HepG2 (cell line): ENCODE results near the gene FRAS1. TPM values are rescaled to one million over a fixed set of nuclear protein-coding genes. Genes with fewer than 3 reads are reported as not detected.

Experiments used
- ATAC-seq: fragments of 200-7000 bp; cut with Tn5 transposase; 3 replicates; pipeline ENCODE4 v1.9.1; 2020; ENCODE audit warnings: mild to moderate bottlenecking, moderate library complexity
- BruUV-seq: library from RNA; stranded (reverse); fragments of 400-500 nt; replicated peaks from 2 replicates; lab custom pipeline; 2021; lab: Mats Ljungman, UMichigan
- CTCF ChIA-PET: fragments of 300-600 bp; formaldehyde crosslinking; extraction: SDS; loops from one replicate; lab custom pipeline; 2021; ENCODE audit warnings: low total read pairs, inconsistent platforms, low intra/inter-chr PET ratio; lab: Yijun Ruan, JAX
- POLR2A ChIA-PET: fragments of 350-600 bp; sonication (Branson Sonifier 250); formaldehyde crosslinking; loops from one replicate; lab custom pipeline; 2020; ENCODE audit warnings: antibody characterized with exemption, inconsistent platforms; lab: Yijun Ruan, JAX
- DNase-seq: peaks from one replicate; pipeline ENCODE4 v3.0.0-alpha.2; 2015; ENCODE audit warnings: low spot score
- FAIRE-seq: peaks from 3 replicates; lab custom pipeline; 2011; peaks lifted over from hg19 to GRCh38; lab: Jason Lieb, UNC
- H2AFZ ChIP-seq: one replicate; pipeline ENCODE4 v1.6.1; 2011; ENCODE audit warnings: low read length, inconsistent platforms
- H3K27ac ChIP-seq: fragments of 300-600 bp; 3 replicates; pipeline ENCODE4 v1.8.0; 2011; ENCODE audit warnings: mixed run types, mild to moderate bottlenecking, mixed read lengths, low read length, inconsistent platforms; ENCODE audit not compliant: insufficient read depth; ENCODE audit errors: extremely low read length
- H3K27me3 ChIP-seq, 2 experiments: fragments of 200-600 bp in 1 of 2; 2 replicates in 1 of 2; 3 replicates in 1 of 2; pipeline versions ENCODE4 v1.6.0 to v1.8.0; 2011; ENCODE audit warnings: low read length in 2 of 2, mild to moderate bottlenecking in 2 of 2, moderate library complexity in 2 of 2, inconsistent platforms in 1 of 2; ENCODE audit not compliant: insufficient read depth in 2 of 2, control insufficient read depth in 1 of 2
- H3K36me3 ChIP-seq, 2 experiments: fragments of 200-600 bp in 1 of 2; replicated peaks in 1 of 2; 2 replicates in 1 of 2; 3 replicates in 1 of 2; pipeline versions ENCODE4 v1.5.1 to v1.8.0; 2011; ENCODE audit warnings: low read length in 2 of 2, inconsistent platforms in 1 of 2; ENCODE audit not compliant: insufficient read depth in 2 of 2, control insufficient read depth in 1 of 2
- H3K4me1 ChIP-seq: 2 replicates; pipeline ENCODE4 v1.5.1; 2012; ENCODE audit warnings: low read length, inconsistent platforms; ENCODE audit not compliant: insufficient read depth
- H3K4me2 ChIP-seq: 2 replicates; pipeline ENCODE4 v1.6.0; 2011; ENCODE audit warnings: low read depth, low read length, inconsistent platforms
- H3K4me3 ChIP-seq, 3 experiments: fragments of 200-600 bp in 1 of 3; sonication (generic), shearing (Covaris generic) in 1 of 3; replicated peaks in 1 of 3; 2 replicates each; pipeline ENCODE4 v1.5.1; 2011 to 2016; ENCODE audit warnings: low read length in 3 of 3, inconsistent platforms in 2 of 3, low read depth in 2 of 3, mild to moderate bottlenecking in 2 of 3, control low read depth in 1 of 3, mixed read lengths in 1 of 3; ENCODE audit not compliant: insufficient read depth in 1 of 3
- H3K79me2 ChIP-seq: one replicate; pipeline ENCODE4 v1.6.1; 2011; ENCODE audit warnings: low read length, inconsistent platforms; ENCODE audit not compliant: insufficient read depth
- H3K9ac ChIP-seq: 2 replicates; pipeline ENCODE4 v1.6.0; 2011; ENCODE audit warnings: mild to moderate bottlenecking, low read depth, low read length, inconsistent platforms; ENCODE audit not compliant: insufficient read depth
- H3K9me3 ChIP-seq: 2 replicates; pipeline ENCODE4 v1.5.1; 2012; ENCODE audit warnings: mild to moderate bottlenecking, low read length
- H4K20me1 ChIP-seq: 2 replicates; pipeline ENCODE4 v1.6.0; 2011; ENCODE audit warnings: inconsistent platforms, mild to moderate bottlenecking, low read length, moderate library complexity; ENCODE audit not compliant: insufficient read depth
- NCOA2 ChIP-seq: sonication (generic); formaldehyde crosslinking; IDR thresholded peaks from 2 replicates; pipeline ENCODE4 v1.8.0; 2022; ENCODE audit warnings: inconsistent platforms
- NR2F2 ChIP-seq: IDR thresholded peaks from 2 replicates; pipeline ENCODE4 v1.6.1; 2012; ENCODE audit warnings: low read depth, inconsistent platforms, borderline replicate concordance
- PHB2 ChIP-seq: fragments of 450-650 bp; IDR thresholded peaks from 2 replicates; pipeline ENCODE4 v1.6.1; 2018; ENCODE audit not compliant: partially characterized antibody
- RFX3 ChIP-seq: IDR thresholded peaks from 2 replicates; pipeline ENCODE4 v1.6.1; 2016; ENCODE audit warnings: missing biosample characterization, missing genetic modification reagents
- SMARCC2 ChIP-seq: fragments of 450-650 bp; IDR thresholded peaks from 2 replicates; pipeline ENCODE4 v1.6.1; 2017; ENCODE audit warnings: antibody characterized with exemption, mild to moderate bottlenecking
- THAP11 ChIP-seq: IDR thresholded peaks from 2 replicates; pipeline ENCODE4 v1.6.1; 2016; ENCODE audit warnings: missing biosample characterization, missing genetic modification reagents
- U2AF1 ChIP-seq: fragments of 200-400 bp; formaldehyde crosslinking; optimal IDR thresholded peaks from 2 replicates; pipeline ENCODE3; 2017; ENCODE audit warnings: mild to moderate bottlenecking, low read depth, low read length
- ZBTB10 ChIP-seq: sonication (generic); formaldehyde crosslinking; IDR thresholded peaks from 2 replicates; pipeline ENCODE4 v1.4.0; 2020; ENCODE audit warnings: missing genetic modification reagents, borderline replicate concordance
- ZBTB38 ChIP-seq: sonication (generic); formaldehyde crosslinking; IDR thresholded peaks from 2 replicates; pipeline ENCODE4 v1.5.1; 2020; ENCODE audit warnings: mild to moderate bottlenecking, missing genetic modification reagents
- ZMYM4 ChIP-seq: sonication (generic); formaldehyde crosslinking; IDR thresholded peaks from 2 replicates; pipeline ENCODE4 v1.8.1; 2023; ENCODE audit warnings: mild to moderate bottlenecking, missing genetic modification reagents
- ZNF468 ChIP-seq: sonication (generic); formaldehyde crosslinking; IDR thresholded peaks from 2 replicates; pipeline ENCODE4 v1.8.0; 2022; ENCODE audit warnings: mild to moderate bottlenecking, moderate library complexity, missing genetic modification reagents
- ZNF605 ChIP-seq: sonication (generic); formaldehyde crosslinking; IDR thresholded peaks from 2 replicates; pipeline ENCODE4 v1.8.0; 2022; ENCODE audit warnings: mild to moderate bottlenecking, missing genetic modification reagents
- ZNF672 ChIP-seq: sonication (generic); formaldehyde crosslinking; IDR thresholded peaks from 2 replicates; pipeline ENCODE4 v1.8.1; 2022; ENCODE audit warnings: missing genetic modification reagents
- WGBS: methylation state at CpG from one replicate; pipeline ENCODE4 v1.1.6; 2017; ENCODE audit warnings: low lambda C conversion rate; 5-methylcytosine and 5-hydroxymethylcytosine counted together
- in situ Hi-C: cut with HindIII; loops from 2 replicates; pipeline ENCODE4 v1.10.0; 2017; ENCODE audit warnings: low pct_unique_long_range_greater_than_20kb; ENCODE audit not compliant: extremely low pct_ligation_motif_present
- intact Hi-C: fragments of 100-400 bp; cut with micrococcal nuclease; formaldehyde crosslinking; loops from one replicate; pipeline ENCODE4 v1.10.0; 2022; ENCODE audit not compliant: unreplicated experiment
- polyA plus RNA-seq, 8 experiments: library from polyadenylated mRNA; depleted of rRNA in 3 of 8; stranded (reverse) in 7 of 8; unstranded in 1 of 8; fragments of >200 nt; fragmentation: Illumina TruSeq in 4 of 8; extraction: Trizol in 4 of 8; gene quantifications; 2 replicates each; pipeline versions ENCODE4 v1.2.1 to v1.2.3, GENCODE V29; 2011 to 2016; ENCODE audit warnings: low read depth in 4 of 8, missing spikeins in 1 of 8, mixed read lengths in 1 of 8; ENCODE audit not compliant: insufficient read depth in 1 of 8
- total RNA-seq, 5 experiments: library from RNA; depleted of rRNA; stranded (reverse); fragments of >200 nt; fragmentation: Illumina TruSeq; extraction: Trizol; gene quantifications; 2 replicates each; pipeline ENCODE4 v1.2.3, GENCODE V29; 2016; ENCODE audit warnings: low read depth in 1 of 5
- TF ChIP-seq, protein P1 (sequence below): IDR thresholded peaks from 2 replicates; pipeline ENCODE4 v1.6.1; 2016; ENCODE audit warnings: low read depth, control low read depth

Gene FRAS1
- total and polyA plus RNA-seq, 2 of the 13 experiments (the other 11 are each of a cell fraction or from before 2014, with no cell fraction given), result 22.5 to 31.6 TPM

DNA sequence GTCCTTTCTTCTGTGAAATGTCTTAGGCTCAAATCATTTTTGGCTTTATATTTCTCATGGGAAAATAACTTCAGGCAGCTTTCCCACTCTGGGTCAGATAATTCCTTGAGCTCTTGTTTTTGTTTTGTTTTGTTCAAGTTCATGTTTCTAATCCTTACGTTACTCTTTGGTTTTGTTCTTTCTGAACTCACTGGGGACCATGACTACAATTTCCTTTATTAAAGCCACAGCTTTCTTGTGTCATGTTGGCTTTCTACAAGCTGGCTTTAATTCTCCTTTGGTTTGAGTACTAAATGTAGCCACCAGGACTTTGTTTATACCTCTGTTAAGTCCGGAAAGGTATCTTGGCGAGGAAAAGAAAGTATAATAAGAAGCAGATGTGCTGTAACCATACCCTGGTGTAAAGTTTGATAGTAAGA lies 463.7 kb downstream of the FRAS1 start:
- Histone ChIP-seq H3K36me3 (peaks cover 19 to 61% of the 10 kb centered on the region in 2 experiments), H3K27ac (no peak overlapping the region), H3K4me3 (no peak overlapping the region), H3K9me3 (no peaks in the 10 kb centered on the region), H2AFZ (no peak overlapping the region), H3K27me3 (no peaks in the 10 kb centered on the region), H3K4me2 (no peak overlapping the region), H3K4me1 (no peaks in the 10 kb centered on the region), H3K9ac (no peak overlapping the region), H4K20me1 (no peaks in the 10 kb centered on the region), H3K79me2 (no peaks in the 10 kb centered on the region)
- ATAC-seq (no peak), DNase-seq (no peak), FAIRE-seq (no peak)
- TF ChIP-seq NR2F2 (no peak), RFX3 (CRISPR knock-in tag) (no peak), ZNF605 (CRISPR knock-in tag) (no peak), ZNF672 (no peak), PHB2 (no peak)
- TF ChIP-seq, protein P1, sequence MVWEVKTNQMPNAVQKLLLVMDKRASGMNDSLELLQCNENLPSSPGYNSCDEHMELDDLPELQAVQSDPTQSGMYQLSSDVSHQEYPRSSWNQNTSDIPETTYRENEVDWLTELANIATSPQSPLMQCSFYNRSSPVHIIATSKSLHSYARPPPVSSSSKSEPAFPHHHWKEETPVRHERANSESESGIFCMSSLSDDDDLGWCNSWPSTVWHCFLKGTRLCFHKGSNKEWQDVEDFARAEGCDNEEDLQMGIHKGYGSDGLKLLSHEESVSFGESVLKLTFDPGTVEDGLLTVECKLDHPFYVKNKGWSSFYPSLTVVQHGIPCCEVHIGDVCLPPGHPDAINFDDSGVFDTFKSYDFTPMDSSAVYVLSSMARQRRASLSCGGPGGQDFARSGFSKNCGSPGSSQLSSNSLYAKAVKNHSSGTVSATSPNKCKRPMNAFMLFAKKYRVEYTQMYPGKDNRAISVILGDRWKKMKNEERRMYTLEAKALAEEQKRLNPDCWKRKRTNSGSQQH (CRISPR knock-in tag), result no peak
- BruUV-seq, result no TSS peak
- intact Hi-C loops, result no loop called here
- WGBS, result 94% methylated on average over 3 of the region's 3 CpGs
- in situ Hi-C loops, result loop anchor here (10.0 kb wide), 1 partner anchor 566 kb away; no protein-coding TSS in a partner anchor
- CTCF ChIA-PET, result no interaction called here
- POLR2A ChIA-PET, result no interaction called here

DNA sequence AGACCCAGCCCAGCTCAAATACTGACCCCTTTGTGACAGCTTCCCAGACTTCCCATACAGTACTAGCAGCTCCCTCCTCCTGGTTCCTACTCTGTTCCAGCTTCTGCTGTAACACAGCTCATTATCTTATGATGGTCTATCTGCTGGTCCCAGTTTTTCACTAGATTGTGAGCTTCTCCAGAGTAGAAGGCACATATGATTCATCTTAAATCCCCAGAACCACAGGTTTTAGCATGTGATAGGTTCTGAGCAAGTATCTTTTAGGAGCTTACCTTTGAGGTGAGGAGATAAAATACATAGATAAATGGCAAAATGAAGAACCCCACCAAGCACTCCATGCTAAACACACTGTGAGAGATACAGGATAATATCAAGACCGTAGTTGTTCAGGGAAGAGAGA lies 466.9 kb downstream of the FRAS1 start:
- H3K36me3 ChIP-seq, result peaks cover 20 to 68% of the 10 kb centered on the region in 2 experiments
- H3K4me2 ChIP-seq, result no peak overlapping the region
- DNase-seq, result no peak
- H4K20me1 ChIP-seq, result no peaks in the 10 kb centered on the region
- no peak for ATAC-seq
- no peaks in the 10 kb centered on the region for H3K9me3 ChIP-seq
- intact Hi-C loops, result no loop called here
- in situ Hi-C loops, result loop anchor here (10.0 kb wide), 1 partner anchor 569 kb away; no protein-coding TSS in a partner anchor
- no peaks in the 10 kb centered on the region for H3K4me1 ChIP-seq
- no peak overlapping the region for H2AFZ ChIP-seq
- WGBS, result 92% methylated on average over 1 of the region's 1 CpG
- BruUV-seq, result no TSS peak
- no peaks in the 10 kb centered on the region for H3K79me2 ChIP-seq
- no peak overlapping the region for H3K4me3 ChIP-seq
- no peak overlapping the region for H3K27ac ChIP-seq
- H3K9ac ChIP-seq, result no peak overlapping the region
- ChIA-PET POLR2A (no interaction called here), CTCF (no interaction called here)
- no peak for TF ChIP-seq U2AF1
- no peak for TF ChIP-seq ZNF468
- no peak for TF ChIP-seq THAP11 (CRISPR knock-in tag)
- TF ChIP-seq ZMYM4 (CRISPR knock-in tag), result no peak
- no peak for TF ChIP-seq SMARCC2
- TF ChIP-seq ZBTB10, result no peak
- TF ChIP-seq ZBTB38, result no peak
- TF ChIP-seq NCOA2, result no peak
- no peaks in the 10 kb centered on the region for H3K27me3 ChIP-seq
- no peak for FAIRE-seq
